Transverse colon (tissue), 3 donors: ENCODE measurements around the gene CTXND2.

Experiments used
- CTCF ChIP-seq, 5 experiments: fragments of 200-600 bp in 3 of 5; fragments of 450-650 bp in 2 of 5; sonication (generic) in 3 of 5; IDR thresholded peaks; 1 replicate in 2 of 5; 2 replicates in 3 of 5; pipeline ENCODE4 v1.5.1; 2016 to 2017; ENCODE audit warnings: antibody characterized with exemption in 5 of 5, inconsistent platforms in 3 of 5, mild to moderate bottlenecking in 2 of 5, moderate library complexity in 1 of 5
- POLR2A ChIP-seq: fragments of 450-650 bp; IDR thresholded peaks from one replicate; pipeline ENCODE4 v1.6.1; 2016; ENCODE audit warnings: antibody characterized with exemption, mild to moderate bottlenecking, moderate library complexity

GRCh38 chr1:150876119-150876454, 10.8 kb upstream of the CTXND2 start:
- TF ChIP-seq CTCF (IDR thresholded peaks at IDR 0.05): no peak
- TF ChIP-seq POLR2A: no peak
